GM19395 (cell line): ENCODE data around the gene PDIA5.

Source experiments
- ATAC-seq: cut with Tn5 transposase; IDR thresholded peaks from one replicate; pipeline ENCODE4 v1.9.1; 2021; ENCODE audit warnings: mild to moderate bottlenecking, moderate library complexity; ENCODE audit not compliant: unreplicated experiment

Gene PDIA5

DNA sequence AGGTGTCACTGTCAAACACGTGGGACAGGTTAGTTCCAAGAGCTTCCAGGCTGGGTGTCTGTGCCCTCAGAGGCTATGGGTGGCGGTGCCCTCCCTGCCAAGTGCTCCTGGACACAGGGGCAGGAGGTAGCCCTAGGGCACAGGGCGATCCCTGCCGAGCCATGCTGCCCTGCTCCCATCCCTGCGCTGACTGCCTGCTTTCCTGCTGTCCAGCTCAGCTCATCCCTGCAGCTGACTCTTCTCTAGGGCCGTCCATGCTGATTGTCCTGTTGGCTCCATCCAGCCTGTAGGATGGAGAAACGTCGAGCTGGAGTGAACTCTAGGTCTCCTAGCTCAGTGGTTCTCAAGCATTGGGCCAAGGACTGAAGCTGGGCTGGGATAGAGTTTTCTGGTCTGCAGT is 3.7 kb downstream of the PDIA5 start:
- no peak for ATAC-seq

DNA sequence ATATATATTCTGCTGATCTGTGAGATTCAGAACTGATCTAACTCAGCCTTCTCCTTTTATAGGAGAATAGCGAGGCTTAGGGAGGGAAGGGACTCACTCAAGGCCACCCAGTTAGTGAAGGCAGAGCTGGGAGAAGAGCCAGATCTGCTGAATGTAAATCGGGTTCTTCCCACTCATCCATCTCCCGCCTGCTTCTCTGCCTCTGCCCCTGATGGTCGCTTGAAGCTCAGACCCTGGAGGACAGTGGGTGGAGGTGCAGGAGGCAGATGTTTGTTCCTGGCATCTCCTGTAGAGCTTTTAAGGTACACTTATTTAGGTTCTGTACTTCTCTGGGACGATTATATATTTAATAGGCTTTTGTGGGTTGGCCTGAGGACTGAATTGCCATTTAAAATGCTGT is 4.3 kb downstream of the PDIA5 start:
- ATAC-seq = no peak

DNA sequence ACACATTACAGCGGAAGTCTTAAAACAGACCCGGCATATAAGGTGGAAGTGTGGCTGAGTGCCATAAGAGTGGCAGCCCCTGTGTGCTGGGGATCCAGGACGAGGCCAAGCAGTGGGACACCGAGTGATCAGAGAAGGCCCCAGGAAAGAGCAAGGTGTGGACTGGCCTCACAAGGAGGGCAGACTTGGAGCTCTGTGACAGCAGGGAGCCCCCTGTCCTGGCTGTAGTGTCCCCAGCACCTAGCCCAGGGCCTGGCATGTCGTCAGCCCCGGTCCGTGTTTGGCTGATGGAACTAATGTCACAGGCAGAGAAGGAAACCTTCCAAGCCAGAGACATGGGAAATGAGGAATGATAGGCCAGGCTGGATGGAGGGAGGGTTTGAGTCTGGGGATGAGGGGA is 4.8 kb downstream of the PDIA5 start:
- ATAC-seq = no peak

DNA sequence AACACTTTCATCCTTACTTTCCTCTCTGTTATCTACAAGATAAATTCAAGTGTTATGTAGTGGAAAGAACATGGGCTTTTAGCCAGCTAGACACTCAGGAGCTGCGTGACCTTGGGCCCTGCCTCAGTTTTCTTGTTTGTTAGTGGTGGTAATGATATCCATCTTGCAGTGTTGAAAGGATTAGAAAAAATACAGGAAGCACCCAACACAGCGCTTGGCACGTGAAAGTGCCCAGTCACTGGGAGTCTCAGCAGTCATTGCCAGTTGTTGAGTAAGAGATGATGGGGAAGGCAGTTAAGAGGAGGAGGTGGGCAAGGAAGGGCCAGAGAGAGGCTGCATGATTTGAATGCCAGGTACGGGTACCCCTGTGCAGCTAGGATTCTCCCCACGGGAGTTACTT is 5.3 kb downstream of the PDIA5 start:
- ATAC-seq = no peak

DNA sequence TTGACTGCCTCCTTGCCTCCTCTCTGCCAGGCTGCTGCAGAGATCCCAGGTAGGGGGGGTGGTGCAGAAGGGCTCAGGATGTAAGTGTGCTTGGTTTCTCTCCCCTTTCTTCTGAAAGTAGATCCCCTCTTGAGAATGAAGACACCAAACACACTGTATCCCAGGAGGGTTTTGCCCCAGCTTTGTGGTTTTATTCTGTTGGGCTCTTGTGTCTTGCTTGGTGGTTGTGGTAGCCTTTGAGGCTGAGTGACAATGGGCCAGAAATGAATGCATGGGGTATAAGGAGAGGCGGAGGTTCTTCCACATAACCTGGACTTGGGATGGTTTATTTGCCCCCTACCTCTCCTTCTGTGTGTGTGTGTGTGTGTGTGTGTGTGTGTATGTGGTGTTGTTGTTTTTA is 5.7 kb downstream of the PDIA5 start:
- ATAC-seq = no peak

DNA sequence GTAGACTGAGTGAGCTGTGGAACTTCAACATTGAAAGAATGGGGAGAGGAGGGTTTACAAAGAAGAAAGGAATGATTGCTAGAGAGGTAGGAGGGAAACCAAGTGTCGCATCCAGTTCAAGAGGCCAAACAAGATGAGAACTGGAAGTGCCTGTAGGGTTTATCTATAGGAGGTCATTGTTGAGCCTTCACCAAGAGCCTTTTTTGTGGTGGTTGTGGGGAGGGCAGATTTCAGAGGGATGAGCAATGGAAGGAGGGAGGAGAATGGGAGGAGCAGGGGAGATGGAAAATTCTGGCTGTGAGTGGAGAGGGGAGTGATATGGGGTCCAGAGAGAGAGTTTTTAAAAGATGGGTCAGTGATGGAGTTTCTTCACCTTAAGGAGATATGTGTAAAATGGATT is 8.5 kb downstream of the PDIA5 start:
- ATAC-seq = no peak

DNA sequence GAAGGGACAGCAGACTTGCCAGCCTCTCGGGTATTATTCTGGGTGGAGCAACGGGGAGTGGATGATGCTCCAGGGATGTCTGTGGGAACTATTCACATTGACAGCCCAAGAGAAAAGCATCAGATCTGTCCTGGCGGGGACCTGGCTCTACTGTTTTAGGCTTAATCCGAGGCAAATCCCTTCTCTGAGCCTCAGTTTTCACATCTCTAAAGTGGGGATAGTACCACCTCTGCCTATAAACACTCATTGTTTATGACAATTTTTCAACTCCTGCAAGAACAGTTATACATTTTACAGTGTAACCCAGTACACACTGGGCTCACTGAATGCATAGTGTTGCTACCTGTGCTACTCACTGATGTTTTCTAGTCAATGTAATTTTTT is 9.3 kb downstream of the PDIA5 start:
- ATAC-seq = no peak

DNA sequence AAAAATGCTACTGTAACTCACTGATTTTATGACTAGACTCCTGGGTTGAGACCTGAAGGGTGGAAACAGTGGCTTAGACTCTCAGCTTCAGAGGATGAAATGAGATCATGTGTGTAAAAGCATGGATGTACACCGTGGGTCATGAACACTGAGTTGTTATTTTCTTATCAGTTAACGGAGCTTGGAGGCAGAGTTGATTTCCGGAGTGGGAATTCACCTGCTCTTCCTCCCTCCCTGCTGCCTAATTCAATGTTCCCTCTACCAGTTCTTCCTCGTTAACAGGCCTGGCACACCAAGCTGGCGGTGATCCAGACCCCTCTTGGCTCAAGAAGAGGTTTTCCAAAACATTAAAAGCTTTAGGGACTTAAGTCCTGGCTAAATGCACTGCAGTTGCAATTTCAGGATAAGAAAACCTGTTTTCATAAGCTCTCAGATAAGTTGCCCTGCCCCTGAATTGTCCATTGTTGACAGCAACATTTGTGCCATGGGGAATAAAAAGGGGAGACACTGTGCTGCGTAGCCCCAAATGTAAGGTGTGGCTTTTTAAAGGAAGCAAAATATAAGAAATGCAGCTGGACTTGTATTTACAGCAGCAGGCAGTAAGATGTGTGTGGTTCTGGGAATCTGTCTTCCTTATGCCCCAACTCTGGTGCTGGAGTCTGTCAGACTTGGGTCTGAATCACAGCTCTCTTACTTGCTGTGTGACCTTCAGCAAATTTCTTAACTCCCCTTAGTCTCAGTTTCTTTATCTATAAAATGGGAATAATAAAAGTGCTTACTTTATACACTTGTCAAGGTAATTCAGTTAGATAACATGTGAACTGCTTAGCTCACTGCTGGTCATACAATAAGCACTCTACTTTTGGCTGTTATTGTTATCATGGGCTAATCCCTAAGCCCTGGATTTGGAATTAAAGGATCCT is 9.9 kb downstream of the PDIA5 start:
- ATAC-seq = no peak

DNA sequence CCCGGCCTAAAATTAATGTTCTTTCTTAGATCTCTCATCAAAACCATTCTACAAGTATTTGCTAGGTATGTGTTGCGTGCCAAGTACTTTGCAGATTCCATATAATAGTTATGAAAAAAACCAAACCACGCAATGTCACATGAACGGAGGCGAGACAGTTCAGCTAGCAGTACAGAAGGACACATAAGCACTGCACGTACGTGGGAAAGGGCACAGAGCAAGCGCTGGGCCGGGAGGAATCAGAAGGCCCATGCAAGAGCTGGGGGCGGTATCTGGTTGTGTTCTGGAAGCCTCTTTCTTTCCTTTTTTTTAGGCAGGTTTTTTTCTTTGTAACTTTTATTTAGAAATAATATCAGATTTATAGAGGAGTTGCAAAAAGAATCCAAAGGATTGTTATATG is 11.3 kb downstream of the PDIA5 start:
- no peak for ATAC-seq

DNA sequence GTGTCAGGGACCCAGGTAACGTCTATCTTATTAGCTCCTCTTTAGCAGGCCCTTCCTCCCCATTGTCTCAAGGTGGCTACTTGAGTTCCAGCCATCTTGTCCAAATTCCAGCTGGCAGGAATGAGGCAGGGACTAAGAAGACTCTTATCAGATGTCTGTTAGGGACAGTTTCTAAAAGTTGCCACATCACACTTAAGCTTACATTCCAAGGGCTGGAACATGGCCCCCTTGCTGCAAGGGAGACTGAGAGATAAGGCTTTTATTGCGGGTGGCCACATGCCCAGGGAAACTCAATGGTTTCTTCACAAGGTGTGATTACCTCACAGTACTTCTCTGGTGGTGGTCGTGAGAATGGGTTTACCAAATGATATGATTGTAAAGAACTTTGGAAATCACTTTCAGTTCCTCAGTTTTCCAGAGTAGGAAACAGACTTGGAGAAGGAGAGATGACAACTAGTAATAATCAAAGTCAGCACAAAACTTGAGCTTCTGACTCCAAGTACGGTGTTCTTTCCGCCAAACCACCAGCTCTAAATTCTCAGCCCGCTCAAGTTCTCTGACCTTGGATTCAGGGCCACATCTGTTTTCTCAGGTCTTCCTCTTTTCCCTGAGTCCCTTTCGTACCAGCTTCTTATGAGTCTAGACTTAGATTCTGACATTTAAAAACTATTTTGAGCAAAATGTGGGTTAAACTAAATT is 14.2 kb downstream of the PDIA5 start:
- no peak for ATAC-seq

DNA sequence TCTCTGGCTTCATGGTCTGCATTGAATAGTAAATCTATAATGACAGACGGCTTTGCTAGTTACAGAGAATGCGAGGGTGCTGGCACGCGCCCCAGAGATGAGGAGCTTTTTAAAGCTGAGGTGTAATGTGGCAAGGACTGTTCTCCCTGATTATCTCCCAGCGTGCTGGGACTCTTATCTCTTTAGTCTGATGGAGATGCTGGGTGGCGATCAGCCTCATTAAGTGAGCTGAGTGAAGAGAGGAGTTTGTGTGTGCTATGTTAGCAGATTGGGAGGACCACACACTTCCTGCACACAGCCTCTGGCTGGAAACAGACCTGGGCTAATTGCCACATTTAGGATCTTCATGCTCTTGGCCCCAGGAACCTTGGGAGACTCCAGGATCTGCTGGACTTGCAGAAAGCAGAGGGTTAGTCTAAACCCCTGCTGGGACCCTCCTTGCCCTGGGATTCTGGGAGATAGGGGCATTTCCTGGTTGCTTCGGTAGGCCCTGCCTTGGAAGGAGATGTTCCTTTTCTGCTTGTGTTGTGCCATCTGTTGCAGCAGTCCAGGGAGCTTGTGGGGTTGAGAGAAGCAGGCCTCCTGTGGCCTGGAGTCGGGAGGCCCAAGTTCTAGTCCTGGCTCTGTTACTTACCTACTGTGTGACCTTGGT is 15.0 kb downstream of the PDIA5 start:
- ATAC-seq = peak; percentile 42

DNA sequence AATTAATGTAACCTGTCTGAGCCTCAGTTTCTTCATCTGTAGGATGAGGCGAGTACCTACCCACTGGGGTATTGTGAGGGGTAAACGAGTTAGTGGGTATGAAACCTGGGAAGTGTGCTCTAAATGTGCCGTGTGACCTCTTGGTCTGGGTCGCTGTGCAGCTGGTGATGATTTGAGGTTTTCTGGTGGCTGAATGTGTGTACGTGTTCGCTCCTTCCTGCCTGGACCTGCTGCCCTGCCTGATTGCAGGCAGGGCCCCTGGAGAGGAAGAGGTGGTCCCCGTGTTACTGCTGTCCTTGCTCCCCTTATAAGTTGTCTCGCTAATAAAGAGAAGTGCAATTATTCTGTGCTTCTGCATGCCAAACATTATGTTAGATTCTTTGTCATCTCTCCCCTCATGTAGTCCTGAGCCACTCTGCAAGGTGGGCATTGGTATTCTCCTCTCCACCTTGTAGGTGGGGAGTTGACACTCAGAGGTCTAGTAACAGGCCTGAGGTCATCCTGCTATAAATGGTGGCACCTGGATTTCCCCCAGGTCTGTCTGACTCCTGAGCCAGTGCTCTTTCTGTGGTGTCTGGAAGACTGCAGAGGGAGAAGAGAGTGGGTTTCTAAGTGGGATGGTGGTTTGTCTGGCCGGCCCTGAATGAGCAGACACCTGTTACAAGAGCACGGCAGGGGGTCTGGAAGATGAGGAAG is 15.7 kb downstream of the PDIA5 start:
- peak; percentile 85 for ATAC-seq

DNA sequence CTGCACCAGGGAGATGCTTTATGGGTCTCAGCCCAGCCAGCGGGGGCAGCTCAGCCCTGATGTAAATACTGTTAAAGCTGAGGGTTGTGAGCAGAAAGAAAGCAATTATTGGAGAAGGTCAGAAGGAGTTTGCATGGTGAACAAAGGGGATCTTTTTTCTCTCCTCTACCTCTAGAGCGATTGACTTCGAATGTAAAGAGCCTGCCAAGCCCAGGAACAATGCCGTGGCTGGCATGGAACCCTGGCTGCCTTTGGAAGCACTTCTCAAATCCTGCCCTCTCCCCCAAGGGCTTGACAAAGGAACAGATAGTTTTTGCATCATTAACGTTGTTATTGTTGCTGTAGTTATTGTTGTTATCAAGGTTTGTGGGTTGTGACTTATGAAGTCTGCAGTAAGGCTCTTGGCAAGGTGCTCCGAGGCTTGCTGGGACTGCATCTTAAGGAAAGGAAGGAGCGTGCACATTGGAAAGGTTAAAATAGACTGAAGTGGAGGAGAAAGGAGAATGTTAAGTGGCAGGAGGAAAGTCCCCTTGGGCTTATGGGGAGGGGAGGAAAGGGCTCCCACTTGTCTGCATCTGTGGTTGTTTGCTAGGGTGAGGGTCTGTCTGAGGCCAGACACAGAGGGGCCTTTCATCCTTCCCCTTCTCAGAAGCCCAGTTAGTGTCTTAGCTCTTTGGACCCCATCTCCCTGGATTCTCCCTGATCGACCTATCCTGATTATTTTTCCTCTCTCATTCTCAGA is 16.7 kb downstream of the PDIA5 start:
- ATAC-seq = no peak

DNA sequence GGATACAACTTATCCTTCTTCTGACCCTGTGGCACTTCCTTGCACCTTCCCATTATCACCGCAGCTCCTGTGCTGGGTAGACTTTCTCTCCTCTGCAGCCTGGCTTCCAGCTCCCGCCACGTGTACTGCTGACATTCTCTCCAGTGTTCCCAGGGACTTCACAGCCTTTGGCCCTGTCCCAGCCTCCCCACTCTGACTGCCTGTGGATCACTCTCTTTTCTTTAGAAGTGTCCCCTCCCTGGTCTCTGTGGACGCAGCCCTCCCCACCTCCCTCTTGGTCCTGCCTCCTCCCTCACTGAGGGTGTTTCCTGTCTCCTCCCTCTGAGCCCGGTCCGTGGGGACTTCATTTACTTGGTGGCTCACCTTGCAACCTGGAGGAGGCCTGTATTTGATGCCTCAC is 17.4 kb downstream of the PDIA5 start:
- no peak for ATAC-seq

DNA sequence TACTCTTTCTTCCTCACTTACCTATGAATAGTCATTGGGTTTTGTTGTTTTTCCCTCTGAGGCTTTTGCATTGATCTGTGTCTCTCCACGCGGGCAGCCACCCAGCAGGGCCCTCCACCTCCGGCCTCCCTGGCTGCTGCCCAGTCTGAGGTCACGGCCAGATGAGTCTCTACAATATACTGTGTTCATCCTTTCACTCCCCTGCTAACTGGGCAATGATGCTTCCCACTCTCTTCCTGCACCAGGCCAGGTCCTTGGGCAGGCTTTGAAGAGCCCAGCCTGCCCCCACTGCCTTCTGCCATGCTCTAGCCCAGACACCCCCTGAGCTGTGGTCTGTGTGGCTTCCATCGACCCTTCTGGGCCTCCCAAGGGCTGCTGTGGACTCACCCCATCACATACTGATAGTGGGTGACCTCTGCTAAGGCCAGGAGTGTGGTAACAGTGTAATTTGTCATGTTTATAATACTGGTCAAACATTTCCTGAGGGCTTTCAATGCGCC is 18.0 kb downstream of the PDIA5 start:
- ATAC-seq = no peak

DNA sequence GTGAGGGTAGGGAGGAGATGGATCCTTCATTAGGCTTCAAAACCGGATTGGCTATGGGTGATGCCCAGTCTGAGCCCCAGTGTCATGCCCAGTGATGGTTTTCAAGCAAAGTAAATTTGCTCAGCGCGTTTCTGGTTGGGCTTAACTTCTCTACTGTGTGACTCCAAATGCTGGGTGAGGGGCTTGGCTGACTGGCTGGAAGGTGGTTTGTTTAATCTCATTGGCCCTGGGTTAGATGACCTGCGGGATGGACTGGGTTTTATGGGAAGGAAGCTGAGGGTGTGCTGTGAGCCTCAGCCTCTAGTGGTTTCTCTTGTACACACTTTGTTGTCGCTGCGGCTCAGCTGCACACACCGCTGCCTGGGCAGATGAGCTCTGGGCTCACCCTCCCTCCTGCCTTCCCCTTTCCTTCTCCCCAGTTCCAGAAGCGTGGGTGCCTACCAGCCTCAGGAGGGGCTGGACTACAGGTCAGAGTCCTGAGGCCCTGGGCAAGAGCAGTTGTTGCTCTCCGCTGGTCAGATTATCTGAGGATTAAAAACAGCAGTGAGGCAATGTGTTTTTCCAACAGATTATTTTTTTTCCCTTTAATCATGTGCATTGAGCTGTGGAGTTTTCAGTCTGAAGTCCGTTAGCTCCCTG is 18.6 kb downstream of the PDIA5 start:
- ATAC-seq = no peak

DNA sequence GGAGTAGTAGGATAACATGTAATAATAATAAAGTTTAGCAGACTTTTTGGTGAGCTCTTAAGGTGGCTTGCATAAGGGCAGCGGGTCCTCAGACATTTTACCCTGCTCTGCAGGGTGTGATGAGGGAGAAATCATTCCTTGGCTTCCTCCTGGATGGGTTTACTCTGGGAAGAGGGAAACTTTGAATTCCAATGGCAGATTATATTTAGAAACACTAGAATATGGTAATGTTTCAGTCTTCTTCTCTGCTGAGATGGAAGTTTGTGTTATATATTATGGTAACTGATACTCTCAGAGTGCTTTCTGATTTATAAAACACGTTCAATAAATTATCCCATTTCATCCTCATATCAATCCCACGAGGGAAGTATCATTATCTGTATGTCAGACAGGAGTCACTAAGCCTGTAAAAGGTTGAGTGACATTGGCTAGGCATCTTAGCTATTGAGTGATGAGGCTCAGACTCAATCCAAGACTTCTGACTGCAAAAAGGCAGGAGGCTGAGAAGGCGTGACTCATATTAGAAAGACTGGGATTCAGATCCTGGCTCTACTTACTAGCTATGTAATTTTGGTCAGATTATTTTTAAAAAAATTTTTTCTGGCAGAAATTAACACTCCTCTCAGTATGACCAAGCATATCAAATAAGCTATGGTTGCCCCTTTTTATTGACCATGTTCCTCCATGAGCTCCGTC is 19.3 kb downstream of the PDIA5 start:
- no peak for ATAC-seq

DNA sequence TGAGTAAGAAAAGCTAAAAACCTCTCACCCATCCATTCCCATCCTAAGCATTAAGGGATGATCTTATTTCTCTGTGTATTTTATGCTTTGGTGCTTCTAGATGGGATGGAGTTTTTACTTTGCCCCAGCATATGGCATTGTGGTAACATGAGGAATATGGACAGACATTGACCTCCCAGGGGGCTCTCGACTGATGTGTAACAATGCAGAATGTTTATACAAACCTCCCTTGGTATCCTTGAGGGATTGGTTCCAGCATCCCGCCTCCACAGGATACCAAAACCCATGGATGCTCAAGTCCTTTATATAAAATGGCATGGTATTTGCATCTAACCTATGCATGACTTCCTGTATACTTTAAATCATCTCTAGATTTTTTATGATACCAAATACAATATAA is 21.6 kb downstream of the PDIA5 start:
- no peak for ATAC-seq

DNA sequence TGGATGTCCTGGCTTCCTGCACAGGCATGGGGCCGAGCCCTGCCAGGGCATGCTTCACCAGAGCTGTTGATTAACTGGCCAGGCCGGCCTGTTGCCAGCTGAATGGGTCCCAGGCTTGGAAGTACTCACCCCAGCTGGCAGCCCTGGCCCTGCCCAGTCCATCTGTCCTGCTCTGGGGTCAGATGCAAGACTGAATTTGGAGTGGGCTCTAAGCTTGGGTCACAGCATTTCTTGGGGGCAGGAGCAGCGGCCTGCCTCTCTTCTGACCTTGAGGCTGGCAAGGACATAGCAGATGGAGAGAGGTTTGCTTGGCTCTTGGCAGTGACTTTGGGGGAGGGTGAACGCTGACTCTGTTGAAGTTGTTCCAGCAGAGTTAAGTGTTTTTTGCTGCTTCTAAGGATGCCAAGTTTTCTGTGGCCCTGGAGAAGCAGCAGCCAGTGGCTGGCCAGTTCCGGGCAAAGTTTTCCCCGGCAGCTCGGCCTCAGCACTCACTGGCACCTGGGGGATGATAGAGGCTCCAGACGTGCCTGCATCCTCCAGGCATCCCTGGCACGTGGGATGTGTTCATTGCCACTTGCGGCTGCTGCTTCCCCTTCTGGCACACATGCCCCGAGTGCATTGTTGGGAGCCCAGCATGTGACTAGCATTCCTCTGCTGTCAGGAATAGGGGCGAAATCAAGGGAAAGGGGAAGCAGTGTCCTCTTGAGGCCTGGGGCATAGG is 22.9 kb downstream of the PDIA5 start:
- ATAC-seq = no peak
